HEK293 (cell line): ENCODE measurements around the gene NBPF3.
A peak's percentile ranks its signal among the peaks of the same experiment; 100 is the strongest.
"Not testable (repeated sequence)": the region's sequence is repeated elsewhere in the genome, so short reads cannot be mapped to it uniquely, and the experiment has no call there.

Experiments
- CTCF ChIA-PET: fragments of 350-600 bp; formaldehyde crosslinking; extraction: SDS; loops from one replicate; lab custom pipeline; 2021; ENCODE audit warnings: antibody characterized with exemption; lab: Yijun Ruan, JAX
- POLR2A ChIA-PET: fragments of 300-600 bp; formaldehyde crosslinking; extraction: SDS; loops from one replicate; lab custom pipeline; 2020; ENCODE audit warnings: antibody characterized with exemption, inconsistent platforms; lab: Yijun Ruan, JAX
- H3K27ac ChIP-seq: fragments of 200-500 bp; sonication (Bioruptor generic); 2 replicates; pipeline ENCODE4 v1.5.1; 2014; ENCODE audit warnings: low read depth, low read length, control low read depth, inconsistent platforms; ENCODE audit errors: extremely low read depth
- H3K36me3 ChIP-seq, 2 experiments: fragments of 200-500 bp in 1 of 2; sonication (Bioruptor generic) in 1 of 2; 1 replicate in 1 of 2; 2 replicates in 1 of 2; pipeline ENCODE4 v1.5.1; 2014 to 2017; ENCODE audit warnings: inconsistent platforms in 2 of 2, low read length in 2 of 2; ENCODE audit not compliant: control insufficient read depth in 2 of 2, insufficient read depth in 1 of 2
- H3K4me1 ChIP-seq: fragments of 200-500 bp; sonication (Bioruptor generic); 2 replicates; pipeline ENCODE4 v1.5.1; 2014; ENCODE audit warnings: mild to moderate bottlenecking, low read length, inconsistent platforms; ENCODE audit not compliant: control insufficient read depth, insufficient read depth
- H3K4me3 ChIP-seq: 2 replicates; pipeline ENCODE4 v1.5.1; 2011; ENCODE audit warnings: low read depth, mild to moderate bottlenecking, control low read depth, low read length, moderate library complexity
- H3K9me3 ChIP-seq: fragments of 200-500 bp; sonication (Bioruptor generic); 2 replicates; pipeline ENCODE4 v1.5.1; 2014; ENCODE audit warnings: low read depth, low read length, inconsistent platforms; ENCODE audit not compliant: control insufficient read depth, insufficient read depth
- FEZF1 ChIP-seq: fragments of 450-650 bp; formaldehyde crosslinking; IDR thresholded peaks from 2 replicates; pipeline ENCODE4 v1.5.1; 2016; ENCODE audit warnings: missing biosample characterization, missing genetic modification characterization
- GFI1B ChIP-seq: fragments of 450-650 bp; formaldehyde crosslinking; IDR thresholded peaks from 2 replicates; pipeline ENCODE4 v1.5.1; 2016; ENCODE audit warnings: missing biosample characterization, missing genetic modification characterization
- KLF8 ChIP-seq: fragments of 450-650 bp; formaldehyde crosslinking; IDR thresholded peaks from 2 replicates; pipeline ENCODE4 v1.5.1; 2016; ENCODE audit warnings: missing biosample characterization, missing genetic modification characterization
- PRDM1 ChIP-seq: fragments of 450-650 bp; formaldehyde crosslinking; IDR thresholded peaks from 2 replicates; pipeline ENCODE4; 2016; ENCODE audit warnings: missing biosample characterization, missing genetic modification characterization
- YY1 ChIP-seq: fragments of 450-650 bp; formaldehyde crosslinking; IDR thresholded peaks from 2 replicates; pipeline ENCODE4 v1.5.1; 2018; ENCODE audit warnings: missing biosample characterization, missing genetic modification characterization
- ZBTB20 ChIP-seq: fragments of 450-650 bp; formaldehyde crosslinking; IDR thresholded peaks from 2 replicates; pipeline ENCODE4 v1.5.1; 2016; ENCODE audit warnings: missing biosample characterization, missing genetic modification characterization
- ZNF140 ChIP-seq: fragments of 450-650 bp; formaldehyde crosslinking; IDR thresholded peaks from 2 replicates; pipeline ENCODE4 v1.5.1; 2016; ENCODE audit warnings: missing biosample characterization, missing genetic modification characterization
- ZNF2 ChIP-seq: fragments of 450-650 bp; formaldehyde crosslinking; IDR thresholded peaks from 2 replicates; pipeline ENCODE4 v1.5.1; 2016; ENCODE audit warnings: missing biosample characterization, missing genetic modification characterization
- ZNF239 ChIP-seq: fragments of 450-650 bp; formaldehyde crosslinking; IDR thresholded peaks from 2 replicates; pipeline ENCODE4 v1.5.1; 2016; ENCODE audit warnings: missing biosample characterization, missing genetic modification characterization
- ZNF335 ChIP-seq: fragments of 450-650 bp; formaldehyde crosslinking; conservative IDR thresholded peaks from 2 replicates; pipeline ENCODE4 v1.5.1; 2016; ENCODE audit warnings: missing biosample characterization, missing genetic modification characterization
- ZNF362 ChIP-seq: fragments of 450-650 bp; formaldehyde crosslinking; IDR thresholded peaks from 2 replicates; pipeline ENCODE4 v1.5.1; 2016; ENCODE audit warnings: missing biosample characterization, missing genetic modification characterization
- ZNF366 ChIP-seq: fragments of 450-650 bp; formaldehyde crosslinking; conservative IDR thresholded peaks from 2 replicates; pipeline ENCODE4 v1.5.1; 2016; ENCODE audit warnings: missing biosample characterization, missing genetic modification characterization
- ZNF391 ChIP-seq: fragments of 450-650 bp; formaldehyde crosslinking; IDR thresholded peaks from 2 replicates; pipeline ENCODE4 v1.5.1; 2016; ENCODE audit warnings: low read depth, missing biosample characterization, missing genetic modification characterization, borderline replicate concordance
- ZNF416 ChIP-seq: fragments of 450-650 bp; formaldehyde crosslinking; IDR thresholded peaks from 2 replicates; pipeline ENCODE4 v1.5.1; 2016; ENCODE audit warnings: missing biosample characterization, missing genetic modification characterization
- ZNF513 ChIP-seq: fragments of 450-650 bp; IDR thresholded peaks from 2 replicates; pipeline ENCODE4 v1.5.1; 2018; ENCODE audit warnings: missing biosample characterization, missing genetic modification characterization
- ZNF580 ChIP-seq: fragments of 450-650 bp; formaldehyde crosslinking; IDR thresholded peaks from 2 replicates; pipeline ENCODE4 v1.5.1; 2016; ENCODE audit warnings: missing biosample characterization, missing genetic modification characterization
- ZNF624 ChIP-seq: fragments of 450-650 bp; formaldehyde crosslinking; IDR thresholded peaks from 2 replicates; pipeline ENCODE4 v1.5.1; 2017; ENCODE audit warnings: missing biosample characterization, missing genetic modification characterization
- ZNF843 ChIP-seq: fragments of 450-650 bp; formaldehyde crosslinking; IDR thresholded peaks from 2 replicates; pipeline ENCODE4 v1.5.1; 2016; ENCODE audit warnings: missing biosample characterization, missing genetic modification characterization
- TF ChIP-seq, protein P1 (sequence below): fragments of 450-650 bp; formaldehyde crosslinking; conservative IDR thresholded peaks from 2 replicates; pipeline ENCODE4 v1.5.1; 2016; ENCODE audit warnings: low read depth, missing biosample characterization, missing genetic modification characterization

The NBPF3 gene

DNA sequence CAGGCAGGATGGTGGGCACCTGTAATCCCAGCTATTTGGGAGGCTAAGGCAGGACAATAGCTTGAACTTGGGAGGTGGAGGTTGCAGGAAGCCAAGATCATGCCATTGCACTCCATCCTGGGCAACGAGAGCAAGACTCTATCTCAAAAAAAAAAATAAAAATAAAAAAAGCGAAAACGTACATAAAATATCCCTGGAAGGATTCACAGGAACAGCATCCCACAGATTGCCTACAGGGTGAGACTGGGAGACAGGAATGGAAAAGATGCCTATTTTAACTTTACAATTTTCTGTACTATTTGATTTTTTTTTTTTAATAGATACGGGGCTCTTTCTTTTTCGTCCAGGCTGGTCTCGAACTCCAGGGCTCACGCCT is 604 bp upstream of the NBPF3 start:
- TF ChIP-seq YY1 (no peak), ZNF335 (tag by site-specific recombination) (peak; percentile 94), ZNF362 (peak; percentile 49; the same call in 1 of the 2 replicates), ZNF140 (tag by site-specific recombination) (no peak), KLF8 (no peak), PRDM1 (tag by site-specific recombination) (no peak), ZNF239 (tag by site-specific recombination) (no peak), ZNF843 (no peak)
- H3K9me3 ChIP-seq, result no peaks in the 10 kb centered on the region
- CTCF ChIA-PET, result interaction anchor here (0.6 kb wide), 1 partner anchor 1489 kb away, joined by 4 read pairs; no protein-coding TSS in a partner anchor
- POLR2A ChIA-PET, result no interaction called here
- peak overlapping the region; percentile 67 for H3K4me3 ChIP-seq
- peak overlapping the region; percentile 71 for H3K27ac ChIP-seq
- 0 out of 2 replicates have a peak, but pooled peaks cover 3% of the 10 kb centered on the region for H3K4me1 ChIP-seq
- H3K36me3 ChIP-seq, result no peaks in the 10 kb centered on the region; a peak in 1 of 3 replicates

DNA sequence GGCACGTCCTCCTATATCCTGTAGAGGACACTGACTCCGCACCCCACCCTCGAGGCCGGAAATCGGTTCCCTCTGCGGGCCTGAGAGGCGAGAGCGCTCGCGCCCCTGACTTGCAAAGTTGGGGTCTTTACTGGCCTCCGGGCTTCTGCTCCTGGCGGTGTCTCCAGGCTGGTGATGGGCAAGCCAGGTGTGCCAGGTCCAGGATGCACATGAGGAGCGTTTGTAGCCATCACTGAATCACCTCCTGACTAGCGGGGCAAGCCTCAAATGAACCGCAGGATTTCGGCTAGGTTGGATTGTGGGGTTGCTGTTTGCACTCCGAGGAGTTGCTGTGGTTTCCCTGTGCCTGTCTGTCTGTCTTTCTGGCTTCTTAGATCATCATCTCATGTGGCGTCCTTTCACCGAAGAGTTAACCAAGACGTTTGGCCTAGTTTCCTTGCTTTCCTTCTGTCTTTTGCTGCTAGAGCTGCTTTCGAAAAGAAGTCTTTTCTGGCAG is 741 bp downstream of the NBPF3 start:
- peaks cover 0 to 12% of the 10 kb centered on the region in 2 experiments; a peak in 2 of 3 replicates for H3K36me3 ChIP-seq
- peak; percentile 87 for TF ChIP-seq PRDM1 (tag by site-specific recombination)
- peak; percentile 57 for TF ChIP-seq ZNF335 (tag by site-specific recombination)
- TF ChIP-seq ZNF366 (tag by site-specific recombination), result peak; percentile 55
- H3K9me3 ChIP-seq, H3K27ac ChIP-seq, POLR2A ChIA-PET, H3K4me1 ChIP-seq: not testable (repeated sequence)
- H3K4me3 ChIP-seq, result peak overlapping the region; percentile 67
- CTCF ChIA-PET, result interaction anchor here (0.5 to 0.7 kb wide), 2 partner anchors 224 to 1489 kb away, joined by 3 read pairs; no protein-coding TSS in a partner anchor

GRCh38 chr1:21446647-21447046 is 6.7 kb downstream of the NBPF3 start:
- H3K36me3 ChIP-seq, result peaks cover 0 to 44% of the 10 kb centered on the region in 2 experiments; a peak in 2 of 3 replicates
- H3K9me3 ChIP-seq, H3K27ac ChIP-seq, CTCF ChIA-PET, H3K4me3 ChIP-seq, H3K4me1 ChIP-seq, POLR2A ChIA-PET: not testable (repeated sequence)

DNA sequence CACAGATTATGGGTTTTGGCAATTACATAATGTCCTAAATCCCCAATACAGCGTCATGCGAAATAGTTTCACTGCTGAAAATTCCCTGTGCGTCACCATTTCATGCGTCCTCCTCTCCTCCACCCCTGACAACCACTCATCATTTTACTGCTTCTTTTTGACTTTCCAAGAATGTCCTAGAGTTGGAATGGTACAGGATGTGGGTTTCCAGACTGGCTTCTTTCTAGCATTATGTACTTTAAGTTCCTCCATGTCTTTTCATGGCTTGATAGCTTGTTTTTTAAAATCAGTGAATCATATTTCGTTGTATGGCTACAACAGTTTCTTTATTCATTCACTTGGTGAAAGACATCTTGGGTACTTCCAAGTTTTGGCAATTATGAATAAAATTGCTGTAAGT is 7.4 kb downstream of the NBPF3 start:
- Histone ChIP-seq H3K4me1 (peaks cover 3% of the 10 kb centered on the region; the same call in 1 of the 2 replicates), H3K27ac (no peak overlapping the region), H3K36me3 (peaks cover 0 to 44% of the 10 kb centered on the region in 2 experiments; a peak in 2 of 3 replicates), H3K4me3 (no peak overlapping the region), H3K9me3 (no peaks in the 10 kb centered on the region)
- CTCF ChIA-PET, result no interaction called here
- POLR2A ChIA-PET, result no interaction called here
- no peak for TF ChIP-seq ZNF624 (tag by site-specific recombination)
- no peak for TF ChIP-seq ZNF2 (tag by site-specific recombination)
- no peak for TF ChIP-seq ZNF416 (tag by site-specific recombination)
- no peak for TF ChIP-seq FEZF1 (tag by site-specific recombination)
- no peak for TF ChIP-seq ZNF391
- TF ChIP-seq ZNF843, result no peak
- no peak for TF ChIP-seq ZNF580 (tag by site-specific recombination)
- TF ChIP-seq, protein P1, sequence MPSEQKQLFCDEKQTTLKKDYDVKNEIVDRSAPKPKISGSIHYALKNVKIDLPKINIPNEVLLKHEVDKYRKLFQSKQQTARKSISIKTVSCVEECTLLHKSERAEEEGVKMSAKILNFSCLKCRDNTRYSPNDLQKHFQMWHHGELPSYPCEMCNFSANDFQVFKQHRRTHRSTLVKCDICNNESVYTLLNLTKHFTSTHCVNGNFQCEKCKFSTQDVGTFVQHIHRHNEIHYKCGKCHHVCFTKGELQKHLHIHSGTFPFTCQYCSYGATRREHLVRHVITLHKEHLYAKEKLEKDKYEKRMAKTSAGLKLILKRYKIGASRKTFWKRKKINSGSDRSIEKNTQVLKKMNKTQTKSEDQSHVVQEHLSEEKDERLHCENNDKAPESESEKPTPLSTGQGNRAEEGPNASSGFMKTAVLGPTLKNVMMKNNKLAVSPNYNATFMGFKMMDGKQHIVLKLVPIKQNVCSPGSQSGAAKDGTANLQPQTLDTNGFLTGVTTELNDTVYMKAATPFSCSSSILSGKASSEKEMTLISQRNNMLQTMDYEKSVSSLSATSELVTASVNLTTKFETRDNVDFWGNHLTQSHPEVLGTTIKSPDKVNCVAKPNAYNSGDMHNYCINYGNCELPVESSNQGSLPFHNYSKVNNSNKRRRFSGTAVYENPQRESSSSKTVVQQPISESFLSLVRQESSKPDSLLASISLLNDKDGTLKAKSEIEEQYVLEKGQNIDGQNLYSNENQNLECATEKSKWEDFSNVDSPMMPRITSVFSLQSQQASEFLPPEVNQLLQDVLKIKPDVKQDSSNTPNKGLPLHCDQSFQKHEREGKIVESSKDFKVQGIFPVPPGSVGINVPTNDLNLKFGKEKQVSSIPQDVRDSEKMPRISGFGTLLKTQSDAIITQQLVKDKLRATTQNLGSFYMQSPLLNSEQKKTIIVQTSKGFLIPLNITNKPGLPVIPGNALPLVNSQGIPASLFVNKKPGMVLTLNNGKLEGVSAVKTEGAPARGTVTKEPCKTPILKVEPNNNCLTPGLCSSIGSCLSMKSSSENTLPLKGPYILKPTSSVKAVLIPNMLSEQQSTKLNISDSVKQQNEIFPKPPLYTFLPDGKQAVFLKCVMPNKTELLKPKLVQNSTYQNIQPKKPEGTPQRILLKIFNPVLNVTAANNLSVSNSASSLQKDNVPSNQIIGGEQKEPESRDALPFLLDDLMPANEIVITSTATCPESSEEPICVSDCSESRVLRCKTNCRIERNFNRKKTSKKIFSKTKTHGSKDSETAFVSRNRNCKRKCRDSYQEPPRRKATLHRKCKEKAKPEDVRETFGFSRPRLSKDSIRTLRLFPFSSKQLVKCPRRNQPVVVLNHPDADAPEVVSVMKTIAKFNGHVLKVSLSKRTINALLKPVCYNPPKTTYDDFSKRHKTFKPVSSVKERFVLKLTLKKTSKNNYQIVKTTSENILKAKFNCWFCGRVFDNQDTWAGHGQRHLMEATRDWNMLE, result no peak
- no peak for TF ChIP-seq GFI1B
- TF ChIP-seq ZBTB20 (tag by site-specific recombination), result no peak
- no peak for TF ChIP-seq ZNF513 (tag by site-specific recombination)
